PC-9 (cell line): Measurements from ENCODE around the gene LZTFL1. TPM values are rescaled to one million over a fixed set of nuclear protein-coding genes. Genes with fewer than 3 reads are reported as not detected.

Experiments
- BruUV-seq: library from RNA; stranded (reverse); fragments of 400-500 nt; replicated peaks from 2 replicates; lab custom pipeline; 2021; lab: Mats Ljungman, UMichigan
- CTCF ChIA-PET: fragments of 300-600 bp; sonication (Branson Sonifier 250); formaldehyde crosslinking; loops from one replicate; lab custom pipeline; 2022; ENCODE audit warnings: antibody characterized with exemption; lab: Charles Lee
- POLR2A ChIA-PET: fragments of 300-600 bp; sonication (Branson Sonifier 250); formaldehyde crosslinking; loops from one replicate; lab custom pipeline; 2022; ENCODE audit warnings: antibody characterized with exemption; ENCODE audit not compliant: unreplicated experiment; lab: Charles Lee
- DNase-seq, 2 experiments: peaks; one replicate each; pipeline versions ENCODE4 v3.0.0 to v3.0.0-alpha.2; 2015 to 2022; ENCODE audit warnings: mixed read lengths in 1 of 2
- H2AFZ ChIP-seq: fragments of 200-600 bp; sonication (generic); 2 replicates; pipeline ENCODE4 v1.8.1; 2017; ENCODE audit warnings: antibody characterized with exemption
- H3F3A ChIP-seq: fragments of 200-600 bp; sonication (generic); 2 replicates; pipeline ENCODE4 v1.8.1; 2017; ENCODE audit warnings: antibody characterized with exemption, mild to moderate bottlenecking, low read depth; ENCODE audit not compliant: insufficient read depth
- H3K27ac ChIP-seq: fragments of 200-600 bp; sonication (generic); 2 replicates; pipeline ENCODE4 v1.6.1; 2016; ENCODE audit warnings: mixed run types
- H3K27me3 ChIP-seq: fragments of 200-600 bp; sonication (generic); 2 replicates; pipeline ENCODE4 v1.6.1; 2016; ENCODE audit warnings: low read depth, mixed run types; ENCODE audit not compliant: insufficient read depth
- H3K36me3 ChIP-seq: fragments of 200-600 bp; sonication (generic); 2 replicates; pipeline ENCODE4 v1.6.1; 2016; ENCODE audit warnings: low read depth, mixed run types
- H3K4me1 ChIP-seq: fragments of 200-600 bp; sonication (generic); replicated peaks from 2 replicates; pipeline ENCODE4 v1.6.1; 2016; ENCODE audit warnings: mixed run types; ENCODE audit not compliant: insufficient read depth
- H3K4me2 ChIP-seq: fragments of 200-600 bp; sonication (generic); 2 replicates; pipeline ENCODE4 v1.6.1; 2017; ENCODE audit warnings: mixed run types
- H3K4me3 ChIP-seq: fragments of 200-600 bp; sonication (generic); 2 replicates; pipeline ENCODE4 v1.6.1; 2016; ENCODE audit warnings: mixed run types
- H3K79me2 ChIP-seq: fragments of 200-600 bp; sonication (generic); 2 replicates; pipeline ENCODE4 v1.6.1; 2017; ENCODE audit warnings: low read depth, mixed run types
- H3K9me2 ChIP-seq: fragments of 200-600 bp; sonication (generic); 2 replicates; pipeline ENCODE4 v1.8.1; 2017; ENCODE audit warnings: mild to moderate bottlenecking; ENCODE audit not compliant: insufficient read depth
- H3K9me3 ChIP-seq: fragments of 200-600 bp; sonication (generic); 2 replicates; pipeline ENCODE4 v1.8.1; 2016; ENCODE audit warnings: low read depth; ENCODE audit not compliant: insufficient read depth
- H4K20me1 ChIP-seq: fragments of 200-600 bp; sonication (generic); 2 replicates; pipeline ENCODE4 v1.8.1; 2017; ENCODE audit not compliant: insufficient read depth
- CTCF ChIP-seq: fragments of 200-600 bp; sonication (generic); conservative IDR thresholded peaks from 2 replicates; pipeline ENCODE4 v1.6.1; 2017; ENCODE audit warnings: mixed run types, antibody characterized with exemption, mild to moderate bottlenecking, moderate library complexity
- EZH2 ChIP-seq: fragments of 200-600 bp; sonication (generic); IDR thresholded peaks from 2 replicates; pipeline ENCODE4 v1.8.0; 2017; ENCODE audit warnings: antibody characterized with exemption, low read depth
- intact Hi-C: fragments of 100-400 bp; cut with micrococcal nuclease; formaldehyde crosslinking; loops from one replicate; pipeline ENCODE4 v1.10.0; 2022; ENCODE audit not compliant: unreplicated experiment
- total RNA-seq: library from RNA; stranded (reverse); gene quantifications from 2 replicates; pipeline ENCODE4 v1.2.3, GENCODE V29; 2021

Gene LZTFL1
- total RNA-seq, 1 experiment from 2014 or later: 39.2 TPM

- no peaks in the 10 kb centered on the region for H4K20me1 ChIP-seq
- ChIA-PET CTCF (no interaction called here), POLR2A (no interaction called here)
- intact Hi-C loops: no loop called here
- TF ChIP-seq CTCF (no peak), EZH2 (no peak)
- H3K79me2 ChIP-seq: no peaks in the 10 kb centered on the region
- no TSS peak for BruUV-seq
- H3K36me3 ChIP-seq: no peaks in the 10 kb centered on the region
- no peak for DNase-seq
- H3K4me2 ChIP-seq: no peak within 1 kb of the TSS
- no peak within 1 kb of the TSS for H3K27ac ChIP-seq
- H3F3A ChIP-seq: peaks cover 7% of the 10 kb centered on the region; the same call in 1 of the 2 replicates
- H3K9me2 ChIP-seq: no peaks in the 10 kb centered on the region
- no peak within 1 kb of the TSS for H3K4me3 ChIP-seq
- H3K9me3 ChIP-seq: no peaks in the 10 kb centered on the region
- H3K4me1 ChIP-seq: peaks cover 8% of the 10 kb centered on the region; the same call in 1 of the 2 replicates
- no peak within 1 kb of the TSS for H2AFZ ChIP-seq
- no peaks in the 10 kb centered on the region for H3K27me3 ChIP-seq
Measured at GRCh38 chr3:45795882-45796765, 45.8 kb downstream of the LZTFL1 start, which contains the start of gene SLC6A20. TSS of gene SLC6A20 (minus strand) at chr3:45796536. CDS start at chr3:45796419, 117 bp downstream.

- TF ChIP-seq EZH2: no peak
- TF ChIP-seq CTCF: no peak
- no peak for DNase-seq
- H3K9me3 ChIP-seq: no peaks in the 10 kb centered on the region
- POLR2A ChIA-PET: no interaction called here
- no peak overlapping the region for H3K27ac ChIP-seq
- H3K27me3 ChIP-seq: no peaks in the 10 kb centered on the region
- no peak overlapping the region for H3K4me2 ChIP-seq
- no peaks in the 10 kb centered on the region for H3K9me2 ChIP-seq
- H3F3A ChIP-seq: peaks cover 7% of the 10 kb centered on the region; the same call in 1 of the 2 replicates
- H3K4me1 ChIP-seq: peaks cover 8% of the 10 kb centered on the region; the same call in 1 of the 2 replicates
- intact Hi-C loops: no loop called here
- CTCF ChIA-PET: no interaction called here
- H4K20me1 ChIP-seq: no peaks in the 10 kb centered on the region
- no TSS peak for BruUV-seq
- H2AFZ ChIP-seq: no peak overlapping the region
- no peaks in the 10 kb centered on the region for H3K79me2 ChIP-seq
- no peak overlapping the region for H3K4me3 ChIP-seq
- H3K36me3 ChIP-seq: no peaks in the 10 kb centered on the region
Measured at GRCh38 chr3:45795509-45795881, 46.4 kb downstream of the LZTFL1 start.

GRCh38 chr3:45794660-45795059, 47.3 kb downstream of the LZTFL1 start:
- Histone ChIP-seq H3K9me3 (no peaks in the 10 kb centered on the region), H3F3A (peaks cover 7% of the 10 kb centered on the region; the same call in 1 of the 2 replicates), H3K4me3 (no peak overlapping the region), H3K9me2 (no peaks in the 10 kb centered on the region), H2AFZ (no peak overlapping the region), H3K36me3 (no peaks in the 10 kb centered on the region), H3K4me2 (no peak overlapping the region), H3K4me1 (peaks cover 8% of the 10 kb centered on the region; the same call in 1 of the 2 replicates), H4K20me1 (no peaks in the 10 kb centered on the region), H3K27ac (no peak overlapping the region), H3K79me2 (no peaks in the 10 kb centered on the region), H3K27me3 (no peaks in the 10 kb centered on the region)
- TF ChIP-seq CTCF (no peak), EZH2 (no peak)
- CTCF ChIA-PET: no interaction called here
- DNase-seq: no peak
- POLR2A ChIA-PET: no interaction called here
- intact Hi-C loops: no loop called here
- BruUV-seq: no TSS peak
